ENCODE measurements around the gene GMDS.

DNA sequence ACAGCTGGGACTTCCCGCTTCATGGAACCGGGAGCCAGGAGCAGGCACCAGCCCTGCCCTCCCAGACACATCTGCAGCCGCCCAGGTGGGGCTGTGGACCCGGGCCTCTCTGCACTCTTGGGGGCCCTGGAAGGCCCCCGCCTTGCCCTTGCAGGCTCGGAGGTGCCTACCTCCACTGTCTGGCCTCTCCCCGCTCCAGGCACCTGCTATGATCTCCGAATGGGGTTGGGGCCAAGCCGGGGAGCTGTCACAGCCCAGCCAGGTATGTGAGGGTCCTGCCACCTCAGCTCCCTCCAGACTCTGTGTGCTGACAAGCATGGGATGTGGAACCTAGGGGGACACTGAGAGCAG, 54.0 kb downstream of the GMDS start:
- TF ChIP-seq, protein P1, sequence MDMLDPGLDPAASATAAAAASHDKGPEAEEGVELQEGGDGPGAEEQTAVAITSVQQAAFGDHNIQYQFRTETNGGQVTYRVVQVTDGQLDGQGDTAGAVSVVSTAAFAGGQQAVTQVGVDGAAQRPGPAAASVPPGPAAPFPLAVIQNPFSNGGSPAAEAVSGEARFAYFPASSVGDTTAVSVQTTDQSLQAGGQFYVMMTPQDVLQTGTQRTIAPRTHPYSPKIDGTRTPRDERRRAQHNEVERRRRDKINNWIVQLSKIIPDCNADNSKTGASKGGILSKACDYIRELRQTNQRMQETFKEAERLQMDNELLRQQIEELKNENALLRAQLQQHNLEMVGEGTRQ (IDR thresholded peaks at IDR 0.05; ENCODE audit: low read depth, low read length), result no peak
- TF ChIP-seq, protein P2, sequence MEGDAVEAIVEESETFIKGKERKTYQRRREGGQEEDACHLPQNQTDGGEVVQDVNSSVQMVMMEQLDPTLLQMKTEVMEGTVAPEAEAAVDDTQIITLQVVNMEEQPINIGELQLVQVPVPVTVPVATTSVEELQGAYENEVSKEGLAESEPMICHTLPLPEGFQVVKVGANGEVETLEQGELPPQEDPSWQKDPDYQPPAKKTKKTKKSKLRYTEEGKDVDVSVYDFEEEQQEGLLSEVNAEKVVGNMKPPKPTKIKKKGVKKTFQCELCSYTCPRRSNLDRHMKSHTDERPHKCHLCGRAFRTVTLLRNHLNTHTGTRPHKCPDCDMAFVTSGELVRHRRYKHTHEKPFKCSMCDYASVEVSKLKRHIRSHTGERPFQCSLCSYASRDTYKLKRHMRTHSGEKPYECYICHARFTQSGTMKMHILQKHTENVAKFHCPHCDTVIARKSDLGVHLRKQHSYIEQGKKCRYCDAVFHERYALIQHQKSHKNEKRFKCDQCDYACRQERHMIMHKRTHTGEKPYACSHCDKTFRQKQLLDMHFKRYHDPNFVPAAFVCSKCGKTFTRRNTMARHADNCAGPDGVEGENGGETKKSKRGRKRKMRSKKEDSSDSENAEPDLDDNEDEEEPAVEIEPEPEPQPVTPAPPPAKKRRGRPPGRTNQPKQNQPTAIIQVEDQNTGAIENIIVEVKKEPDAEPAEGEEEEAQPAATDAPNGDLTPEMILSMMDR (conservative IDR thresholded peaks at IDR 0.05; ENCODE audit: low read depth, low read length), result no peak
